SU-DHL-6 (cell line): Measurements from ENCODE around the gene LRRC39.

Source experiments
- EZH2phosphoT487 ChIP-seq: fragments of 200-600 bp; sonication (generic), shearing (Covaris generic); conservative IDR thresholded peaks from 2 replicates; pipeline ENCODE4 v1.6.1; 2018; ENCODE audit warnings: mild to moderate bottlenecking, antibody characterized with exemption, low read length, moderate library complexity, mixed read lengths
- TF ChIP-seq, protein P1 (sequence below): fragments of 200-600 bp; sonication (generic); IDR thresholded peaks from one replicate; pipeline ENCODE4 v1.5.1; 2017; ENCODE audit warnings: antibody characterized with exemption, mild to moderate bottlenecking, low read length, moderate library complexity; ENCODE audit not compliant: insufficient read depth, poor library complexity, severe bottlenecking

DNA sequence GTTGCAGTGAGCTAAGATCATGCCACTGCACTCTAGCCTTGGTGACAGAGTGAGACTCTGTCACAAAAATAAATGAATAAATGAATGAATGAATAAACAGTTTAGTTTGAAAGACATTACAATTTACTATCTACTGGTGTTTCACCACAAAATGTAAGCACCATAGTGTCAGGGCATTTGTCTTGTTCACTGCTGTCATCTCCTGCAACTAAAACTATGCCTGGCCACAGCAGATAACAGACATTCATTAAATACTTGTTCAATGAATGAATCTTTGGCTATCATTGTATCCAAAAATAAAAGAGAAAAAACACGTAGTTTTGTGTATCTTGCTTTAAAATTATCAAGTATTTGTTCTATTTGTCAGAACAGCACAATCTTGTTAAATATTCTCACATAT lies 77.9 kb downstream of the LRRC39 start:
- TF ChIP-seq, protein P1, sequence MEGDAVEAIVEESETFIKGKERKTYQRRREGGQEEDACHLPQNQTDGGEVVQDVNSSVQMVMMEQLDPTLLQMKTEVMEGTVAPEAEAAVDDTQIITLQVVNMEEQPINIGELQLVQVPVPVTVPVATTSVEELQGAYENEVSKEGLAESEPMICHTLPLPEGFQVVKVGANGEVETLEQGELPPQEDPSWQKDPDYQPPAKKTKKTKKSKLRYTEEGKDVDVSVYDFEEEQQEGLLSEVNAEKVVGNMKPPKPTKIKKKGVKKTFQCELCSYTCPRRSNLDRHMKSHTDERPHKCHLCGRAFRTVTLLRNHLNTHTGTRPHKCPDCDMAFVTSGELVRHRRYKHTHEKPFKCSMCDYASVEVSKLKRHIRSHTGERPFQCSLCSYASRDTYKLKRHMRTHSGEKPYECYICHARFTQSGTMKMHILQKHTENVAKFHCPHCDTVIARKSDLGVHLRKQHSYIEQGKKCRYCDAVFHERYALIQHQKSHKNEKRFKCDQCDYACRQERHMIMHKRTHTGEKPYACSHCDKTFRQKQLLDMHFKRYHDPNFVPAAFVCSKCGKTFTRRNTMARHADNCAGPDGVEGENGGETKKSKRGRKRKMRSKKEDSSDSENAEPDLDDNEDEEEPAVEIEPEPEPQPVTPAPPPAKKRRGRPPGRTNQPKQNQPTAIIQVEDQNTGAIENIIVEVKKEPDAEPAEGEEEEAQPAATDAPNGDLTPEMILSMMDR: no peak
- TF ChIP-seq EZH2phosphoT487: no peak
